ENCODE data around the gene PSMG1. TPM values are rescaled to one million over a fixed set of nuclear protein-coding genes. Genes with fewer than 3 reads are reported as not detected.

The PSMG1 gene
- total RNA-seq, 1 experiment from 2014 or later: 169 TPM

DNA sequence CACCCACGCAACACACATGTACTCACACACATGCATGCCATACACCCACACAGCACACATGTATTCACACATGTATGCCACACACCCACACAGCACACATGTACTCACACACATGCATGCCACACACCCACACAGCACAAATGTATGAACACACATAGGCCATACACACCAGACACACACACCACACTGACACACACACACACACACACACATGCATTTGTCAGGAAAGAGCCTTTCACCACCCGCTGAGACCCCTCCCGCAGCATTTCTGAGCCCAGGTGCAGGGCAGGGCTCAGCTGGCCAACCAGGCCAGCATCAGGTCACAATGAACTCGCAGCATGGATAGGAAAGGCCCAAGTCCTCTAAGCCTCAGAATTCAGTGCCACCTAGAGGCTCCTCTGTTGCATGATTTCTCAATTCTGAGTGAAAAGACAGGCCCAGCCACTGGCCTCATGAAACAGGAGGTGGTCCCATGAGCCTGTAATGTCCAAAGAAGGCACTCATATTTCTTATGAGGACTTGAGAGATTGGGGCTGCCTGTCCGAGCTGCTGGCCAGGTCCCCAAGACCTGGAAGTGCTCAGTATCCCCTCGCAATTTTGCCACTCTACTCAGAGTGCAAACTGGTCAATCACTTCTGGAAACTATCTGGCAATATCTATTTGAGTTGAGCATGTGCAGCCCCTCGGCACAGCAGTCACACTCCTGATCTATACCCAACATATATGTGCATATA, 57.3 kb downstream of the PSMG1 start:
- DNase-seq (ENCODE audit: low read depth): peak; percentile 59

Other genes starting within 250 kb of the PSMG1 start
- 12.6 and 14.6 TPM in 2 replicates for gene BRWD1, start 130.2 kb upstream of the PSMG1 start, total RNA-seq (2014; rRNA removed; shearing (Covaris generic))
- 152 and 165 TPM in 2 replicates for gene HMGN1, start 165.6 kb upstream of the PSMG1 start, total RNA-seq (2014; rRNA removed; shearing (Covaris generic))